ENCODE results near the gene MTHFD2.
A peak's percentile ranks its signal among the peaks of the same experiment; 100 is the strongest.
"Not testable (repeated sequence)": the region's sequence is repeated elsewhere in the genome, so short reads cannot be mapped to it uniquely, and the experiment has no call there.

Gene MTHFD2

GRCh38 chr2:74181739-74182138, 16.7 kb upstream of the MTHFD2 start:
- peak; percentile 56 for DNase-seq (ENCODE audit: low spot score)

GRCh38 chr2:74183878-74184277, 14.5 kb upstream of the MTHFD2 start:
- DNase-seq (ENCODE audit: low spot score): no peak
- in situ Hi-C loops (cut with MboI; ENCODE audit: low pct_unique_long_range_greater_than_20kb, low sequenced_read_pairs, unreplicated experiment): no loop called here
- no peak for TF ChIP-seq CTCF (IDR thresholded peaks at IDR 0.05; ENCODE audit: extremely low read depth, insufficient read depth, missing control alignments)

More at GRCh38 chr2:74181739-74182138, 16.7 kb upstream of the MTHFD2 start:
- in situ Hi-C loops (cut with MboI; ENCODE audit: low pct_unique_long_range_greater_than_20kb, low sequenced_read_pairs, unreplicated experiment): no loop called here
- no peak for TF ChIP-seq CTCF (IDR thresholded peaks at IDR 0.05; ENCODE audit: extremely low read depth, insufficient read depth, missing control alignments)

GRCh38 chr2:74186038-74186437, 12.4 kb upstream of the MTHFD2 start:
- in situ Hi-C loops (cut with MboI; ENCODE audit: low pct_unique_long_range_greater_than_20kb, low sequenced_read_pairs, unreplicated experiment): no loop called here
- TF ChIP-seq CTCF (IDR thresholded peaks at IDR 0.05; ENCODE audit: extremely low read depth, insufficient read depth, missing control alignments): no peak
- peak; percentile 69 for DNase-seq (ENCODE audit: low spot score)

- DNase-seq (ENCODE audit: low spot score); in situ Hi-C loops (cut with MboI; ENCODE audit: low pct_unique_long_range_greater_than_20kb, low sequenced_read_pairs, unreplicated experiment): not testable (repeated sequence)
Measured at GRCh38 chr2:74186706-74187105, 11.7 kb upstream of the MTHFD2 start.

GRCh38 chr2:74188018-74188601, 10.3 kb upstream of the MTHFD2 start:
- TF ChIP-seq CTCF (IDR thresholded peaks at IDR 0.05; ENCODE audit: extremely low read depth, insufficient read depth, missing control alignments): no peak
- DNase-seq (ENCODE audit: low spot score): no peak
- in situ Hi-C loops (cut with MboI; ENCODE audit: low pct_unique_long_range_greater_than_20kb, low sequenced_read_pairs, unreplicated experiment): no loop called here

- in situ Hi-C loops (cut with MboI; ENCODE audit: low pct_unique_long_range_greater_than_20kb, low sequenced_read_pairs, unreplicated experiment): no loop called here
Measured at GRCh38 chr2:74188696-74189095, 9.7 kb upstream of the MTHFD2 start.

More at GRCh38 chr2:74188696-74189095, 9.7 kb upstream of the MTHFD2 start:
- TF ChIP-seq CTCF (IDR thresholded peaks at IDR 0.05; ENCODE audit: extremely low read depth, insufficient read depth, missing control alignments): no peak
- no peak for DNase-seq (ENCODE audit: low spot score)
